Trophoblast cell (in vitro differentiated cells and primary cell): ENCODE results near the gene CIAO1.

Experiments used
- DNase-seq, 2 donors: peaks; one replicate each; pipeline ENCODE4 v3.0.0-alpha.2; 2016
- H2AFZ ChIP-seq: 2 replicates; pipeline ENCODE4 v1.6.1; 2013; ENCODE audit warnings: low read length, moderate library complexity, mild to moderate bottlenecking; ENCODE audit not compliant: insufficient read depth, poor library complexity
- H2AK5ac ChIP-seq: 2 replicates; pipeline ENCODE4 v1.6.1; 2013; ENCODE audit warnings: mild to moderate bottlenecking, low read length
- H2BK120ac ChIP-seq: 2 replicates; pipeline ENCODE4 v1.6.1; 2013; ENCODE audit warnings: low read length, mild to moderate bottlenecking, moderate library complexity; ENCODE audit not compliant: insufficient read depth, poor library complexity
- H2BK12ac ChIP-seq: 2 replicates; pipeline ENCODE4 v1.6.1; 2013; ENCODE audit warnings: mild to moderate bottlenecking, low read length, moderate library complexity
- H2BK5ac ChIP-seq: 2 replicates; pipeline ENCODE4 v1.6.1; 2013; ENCODE audit warnings: low read length, low read depth, moderate library complexity, mild to moderate bottlenecking; ENCODE audit not compliant: poor library complexity
- H3K14ac ChIP-seq: 2 replicates; pipeline ENCODE4 v1.6.1; 2013; ENCODE audit warnings: mild to moderate bottlenecking, low read length
- H3K18ac ChIP-seq: 2 replicates; pipeline ENCODE4 v1.6.1; 2013; ENCODE audit warnings: mild to moderate bottlenecking, low read length
- H3K23ac ChIP-seq: 2 replicates; pipeline ENCODE4 v1.6.1; 2013; ENCODE audit warnings: low read length
- H3K27ac ChIP-seq: 2 replicates; pipeline ENCODE4 v1.5.1; 2013; ENCODE audit warnings: low read depth, mild to moderate bottlenecking, inconsistent platforms, low read length, moderate library complexity
- H3K27me3 ChIP-seq: 2 replicates; pipeline ENCODE4 v1.6.1; 2013; ENCODE audit warnings: inconsistent platforms, mild to moderate bottlenecking, low read length, moderate library complexity; ENCODE audit not compliant: insufficient read depth
- H3K36me3 ChIP-seq, 2 experiments: 1 replicate in 1 of 2; 2 replicates in 1 of 2; pipeline ENCODE4 v1.6.1; 2013; ENCODE audit warnings: low read length in 2 of 2, mild to moderate bottlenecking in 2 of 2, moderate library complexity in 1 of 2; ENCODE audit not compliant: insufficient read depth in 2 of 2, control insufficient read depth in 1 of 2
- H3K4ac ChIP-seq: 2 replicates; pipeline ENCODE4 v1.6.1; 2013; ENCODE audit warnings: low read depth, mild to moderate bottlenecking, low read length, moderate library complexity
- H3K4me1 ChIP-seq, 2 experiments: 1 replicate in 1 of 2; 2 replicates in 1 of 2; pipeline ENCODE4 v1.6.1; 2013; ENCODE audit warnings: low read length in 2 of 2, mild to moderate bottlenecking in 2 of 2, moderate library complexity in 1 of 2; ENCODE audit not compliant: insufficient read depth in 2 of 2, control insufficient read depth in 1 of 2
- H3K4me2 ChIP-seq: 2 replicates; pipeline ENCODE4 v1.6.1; 2013; ENCODE audit warnings: inconsistent platforms, mild to moderate bottlenecking, low read length, moderate library complexity
- H3K4me3 ChIP-seq: 2 replicates; pipeline ENCODE4 v1.5.1; 2013; ENCODE audit warnings: mild to moderate bottlenecking, low read depth, low read length, inconsistent platforms
- H3K79me1 ChIP-seq: one replicate; pipeline ENCODE4 v1.6.1; 2013; ENCODE audit warnings: low read length
- H3K79me2 ChIP-seq: 2 replicates; pipeline ENCODE4 v1.6.1; 2013; ENCODE audit warnings: low read length, mild to moderate bottlenecking; ENCODE audit not compliant: control insufficient read depth, insufficient read depth, poor library complexity
- H3K9ac ChIP-seq: 2 replicates; pipeline ENCODE4 v1.6.1; 2013; ENCODE audit warnings: mild to moderate bottlenecking, low read length
- H3K9me3 ChIP-seq: 2 replicates; pipeline ENCODE4 v1.6.1; 2013; ENCODE audit warnings: low read depth, mild to moderate bottlenecking, control low read depth, inconsistent platforms, low read length; ENCODE audit not compliant: insufficient read depth
- H4K12ac ChIP-seq: 2 replicates; pipeline ENCODE4 v1.6.1; 2013; ENCODE audit warnings: low read depth, mild to moderate bottlenecking, low read length, moderate library complexity
- H4K8ac ChIP-seq: 2 replicates; pipeline ENCODE4 v1.6.1; 2013; ENCODE audit warnings: low read depth, mild to moderate bottlenecking, low read length, moderate library complexity
- H4K91ac ChIP-seq: one replicate; pipeline ENCODE4 v1.6.1; 2013; ENCODE audit warnings: low read depth, mild to moderate bottlenecking, low read length, moderate library complexity
- WGBS: extraction: QIAGEN DNeasy Blood & Tissue Kit; methylation state at CpG from one replicate; pipeline ENCODE4 v1.1.7; 2013; ENCODE audit warnings: missing lambda C conversion rate; ENCODE audit not compliant: insufficient read length, insufficient coverage; ENCODE audit errors: extremely low coverage; 5-methylcytosine and 5-hydroxymethylcytosine counted together

Gene CIAO1

GRCh38 chr2:96245609-96246390, 20.2 kb upstream of the CIAO1 start:
- H3K36me3 ChIP-seq: no peaks in the 10 kb centered on the region
- no peak overlapping the region for H2AK5ac ChIP-seq
- no peak overlapping the region for H3K27ac ChIP-seq
- no peak overlapping the region for H3K23ac ChIP-seq
- H2BK120ac ChIP-seq: no peak overlapping the region
- H4K12ac ChIP-seq: no peak overlapping the region
- H3K79me2 ChIP-seq: no peaks in the 10 kb centered on the region
- no peak overlapping the region for H3K4ac ChIP-seq
- no peak overlapping the region for H2AFZ ChIP-seq
- no CpG with 5 or more reads among the region's 8 CpGs for WGBS
- H3K4me3 ChIP-seq: no peak overlapping the region
- no peak overlapping the region for H2BK5ac ChIP-seq
- H2BK12ac ChIP-seq: no peak overlapping the region
- no peak overlapping the region for H4K8ac ChIP-seq
- no peak overlapping the region for H3K9ac ChIP-seq
- DNase-seq: peak in 1 of 2 donors; percentile 37
- H3K14ac ChIP-seq: no peak overlapping the region
- H3K9me3 ChIP-seq: no peaks in the 10 kb centered on the region
- no peaks in the 10 kb centered on the region for H3K27me3 ChIP-seq
- H3K79me1 ChIP-seq: no peaks in the 10 kb centered on the region
- H3K4me2 ChIP-seq: no peak overlapping the region
- H3K4me1 ChIP-seq: no peaks in the 10 kb centered on the region
- H3K18ac ChIP-seq: no peak overlapping the region
- H4K91ac ChIP-seq: no peak overlapping the region

DNA sequence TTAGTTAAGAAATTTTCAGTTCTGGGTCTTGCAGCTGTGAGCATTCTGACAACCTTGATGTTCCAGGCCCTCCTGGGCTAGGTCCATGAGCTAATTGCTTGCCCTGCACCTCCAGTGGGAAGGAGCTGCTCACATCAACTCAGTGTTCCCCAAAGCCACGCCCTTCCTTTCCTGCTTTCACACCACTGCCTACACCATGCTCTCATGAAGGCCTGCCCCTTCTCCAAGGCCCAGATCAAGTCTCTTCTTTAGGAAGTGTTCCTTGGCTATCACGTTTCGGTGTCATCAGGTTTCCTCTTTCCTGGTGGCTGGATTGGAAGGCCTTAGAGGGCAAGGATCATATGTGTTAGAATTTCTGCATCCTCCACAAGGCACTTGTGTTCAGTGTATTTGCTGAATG, 19.0 kb upstream of the CIAO1 start:
- Histone ChIP-seq H2BK120ac (no peak overlapping the region), H3K9ac (peak overlapping the region; percentile 38), H3K27ac (no peak overlapping the region), H3K4me2 (no peak overlapping the region), H3K4me3 (no peak overlapping the region), H2BK12ac (no peak overlapping the region), H3K14ac (no peak overlapping the region), H3K18ac (no peak overlapping the region), H3K79me1 (no peaks in the 10 kb centered on the region), H4K8ac (no peak overlapping the region), H3K4me1 (peaks cover 0 to 3% of the 10 kb centered on the region in 2 experiments), H3K9me3 (no peaks in the 10 kb centered on the region), H3K36me3 (no peaks in the 10 kb centered on the region), H2BK5ac (no peak overlapping the region), H2AFZ (no peak overlapping the region), H3K4ac (no peak overlapping the region), H3K79me2 (no peaks in the 10 kb centered on the region), H3K23ac (no peak overlapping the region), H4K12ac (no peak overlapping the region), H2AK5ac (no peak overlapping the region), H3K27me3 (no peaks in the 10 kb centered on the region), H4K91ac (no peak overlapping the region)
- WGBS: no CpG with 5 or more reads among the region's 3 CpGs
- no peak for DNase-seq

- Histone ChIP-seq H3K27ac (no peak overlapping the region), H3K36me3 (peaks cover 6% of the 10 kb centered on the region in 2 experiments), H2BK5ac (no peak overlapping the region), H3K27me3 (no peaks in the 10 kb centered on the region), H4K12ac (no peak overlapping the region), H3K4me3 (no peak overlapping the region), H3K79me2 (no peaks in the 10 kb centered on the region), H3K4me1 (peaks cover 0 to 3% of the 10 kb centered on the region in 2 experiments), H2AK5ac (no peak overlapping the region), H2BK120ac (no peak overlapping the region), H3K9ac (no peak overlapping the region), H2BK12ac (no peak overlapping the region), H3K4ac (no peak overlapping the region), H4K8ac (no peak overlapping the region), H3K14ac (no peak overlapping the region), H4K91ac (no peak overlapping the region), H3K18ac (no peak overlapping the region), H3K23ac (no peak overlapping the region), H3K79me1 (no peaks in the 10 kb centered on the region), H2AFZ (no peak overlapping the region), H3K4me2 (no peak overlapping the region), H3K9me3 (no peaks in the 10 kb centered on the region)
- DNase-seq: no peak
- WGBS: no CpG with 5 or more reads among the region's 5 CpGs
Measured at GRCh38 chr2:96247896-96248295, 18.1 kb upstream of the CIAO1 start.

GRCh38 chr2:96248624-96249023, 17.4 kb upstream of the CIAO1 start:
- H2BK12ac ChIP-seq: no peak overlapping the region
- no peak overlapping the region for H3K4me3 ChIP-seq
- no CpG with 5 or more reads among the region's 4 CpGs for WGBS
- no peak overlapping the region for H2AK5ac ChIP-seq
- H3K4me1 ChIP-seq: peaks cover 0 to 3% of the 10 kb centered on the region in 2 experiments
- no peak overlapping the region for H3K18ac ChIP-seq
- no peaks in the 10 kb centered on the region for H3K79me1 ChIP-seq
- H3K27me3 ChIP-seq: no peaks in the 10 kb centered on the region
- H4K91ac ChIP-seq: no peak overlapping the region
- H3K79me2 ChIP-seq: no peaks in the 10 kb centered on the region
- H3K9ac ChIP-seq: no peak overlapping the region
- no peak overlapping the region for H3K27ac ChIP-seq
- H3K23ac ChIP-seq: no peak overlapping the region
- no peak overlapping the region for H3K4ac ChIP-seq
- no peaks in the 10 kb centered on the region for H3K9me3 ChIP-seq
- H2AFZ ChIP-seq: no peak overlapping the region
- H3K4me2 ChIP-seq: no peak overlapping the region
- H3K14ac ChIP-seq: no peak overlapping the region
- no peak overlapping the region for H2BK5ac ChIP-seq
- no peak overlapping the region for H2BK120ac ChIP-seq
- peaks cover 13% of the 10 kb centered on the region in 2 experiments for H3K36me3 ChIP-seq
- H4K8ac ChIP-seq: no peak overlapping the region
- H4K12ac ChIP-seq: no peak overlapping the region
- DNase-seq: no peak
